ENCODE data around the gene LMNTD1.

Gene LMNTD1

DNA sequence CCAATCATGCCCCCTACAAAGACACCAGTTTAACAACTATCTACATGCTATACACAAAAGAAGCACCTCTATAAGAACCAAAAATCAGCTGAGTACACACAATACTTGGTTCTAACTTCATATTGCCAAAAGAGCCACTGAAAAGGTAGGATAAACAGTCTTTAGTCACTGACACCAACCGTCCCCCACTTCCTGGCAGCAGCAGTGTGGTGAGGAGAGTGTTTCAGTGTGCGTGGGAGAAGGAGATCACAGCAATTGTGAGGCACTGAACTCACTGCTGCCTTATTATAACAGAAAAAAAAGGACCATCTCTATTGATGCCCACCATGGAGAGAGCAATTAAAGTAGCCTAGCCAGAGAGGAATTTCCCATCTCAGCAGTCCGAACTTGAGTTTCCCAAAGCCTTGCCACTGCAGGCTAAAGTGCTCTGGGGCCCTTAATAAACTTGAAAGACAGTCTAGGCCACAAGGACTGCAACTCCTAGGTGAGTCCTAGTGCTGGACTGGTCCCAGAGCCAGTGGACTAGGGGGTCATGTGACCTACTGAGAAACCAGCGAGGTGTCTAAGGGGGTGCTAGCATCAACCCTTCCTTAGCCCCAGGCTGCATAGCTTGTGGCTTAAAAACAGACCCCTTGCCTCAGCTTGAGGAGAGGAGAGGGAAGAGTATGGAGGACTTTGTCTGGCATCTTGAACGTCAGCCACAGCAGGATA, 37.1 kb upstream of the LMNTD1 start:
- 45% methylated on average over 3 of the region's 5 CpGs for WGBS (ENCODE audit: insufficient coverage)
- POLR2A ChIA-PET: no interaction called here
- CTCF ChIA-PET: interaction anchor here (0.8 to 1.5 kb wide), 2 partner anchors 348 to 426 kb away, joined by 3 read pairs; no protein-coding TSS in a partner anchor

DNA sequence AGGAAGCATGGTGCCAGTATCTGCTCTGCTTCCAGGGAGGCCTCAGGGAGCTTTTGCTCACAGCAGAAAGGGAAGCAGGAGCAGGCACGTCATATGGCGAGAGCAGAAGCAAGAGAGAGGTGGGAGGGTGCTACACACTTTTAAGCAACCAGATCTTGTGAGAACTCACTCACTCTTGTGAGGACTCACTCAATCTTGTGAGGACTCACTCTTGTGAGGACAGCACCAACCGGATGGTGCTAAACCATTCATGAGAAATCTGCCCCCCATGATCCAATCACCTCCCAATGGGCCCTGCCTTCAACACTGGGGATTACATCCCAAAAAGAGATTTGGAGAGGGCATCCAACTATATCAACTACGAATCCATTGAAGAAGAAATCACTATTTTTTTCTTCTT, 34.3 kb upstream of the LMNTD1 start:
- ChIA-PET POLR2A (no interaction called here), CTCF (no interaction called here)
- no peaks in the 10 kb centered on the region for H3K36me3 ChIP-seq (ENCODE audit: control insufficient read depth in 4 of 4, insufficient read depth in 4 of 4, low read length in 3 of 4)

More for the DNA sequence above, 37.1 kb upstream of the LMNTD1 start:
- peaks cover 0 to 20% (median 15%) of the 10 kb centered on the region in 4 experiments for H3K4me1 ChIP-seq (ENCODE audit: control extremely low read depth in 1 of 4, control insufficient read depth in 4 of 4, insufficient read depth in 4 of 4, low read length in 3 of 4)
- no peak overlapping the region for H3K27ac ChIP-seq (ENCODE audit: insufficient read depth in 1 of 2, low read depth in 1 of 2, low read length in 2 of 2, poor library complexity in 1 of 2, severe bottlenecking in 2 of 2)
- H3K9me3 ChIP-seq (ENCODE audit: control extremely low read depth in 1 of 5, control insufficient read depth in 4 of 5, insufficient read depth in 2 of 5, low read depth in 1 of 5, low read length in 4 of 5): peaks cover 0 to 16% (median 6%) of the 10 kb centered on the region in 5 experiments
- DNase-seq: peak in 2 of 3 donors; percentile 53 to 63
- H3K36me3 ChIP-seq (ENCODE audit: control insufficient read depth in 4 of 4, insufficient read depth in 4 of 4, low read length in 3 of 4): no peaks in the 10 kb centered on the region
- no peaks in the 10 kb centered on the region for H3K27me3 ChIP-seq (replicated peaks in 2 of 5; ENCODE audit: control insufficient read depth in 4 of 5, insufficient read depth in 5 of 5, low read length in 4 of 5)
- peak overlapping the region in 1 of 7 experiments; percentile 42 for H3K4me3 ChIP-seq (ENCODE audit: control insufficient read depth in 1 of 7, extremely low read depth in 1 of 7, insufficient read depth in 4 of 7, low read depth in 2 of 7, low read length in 6 of 7)

DNA sequence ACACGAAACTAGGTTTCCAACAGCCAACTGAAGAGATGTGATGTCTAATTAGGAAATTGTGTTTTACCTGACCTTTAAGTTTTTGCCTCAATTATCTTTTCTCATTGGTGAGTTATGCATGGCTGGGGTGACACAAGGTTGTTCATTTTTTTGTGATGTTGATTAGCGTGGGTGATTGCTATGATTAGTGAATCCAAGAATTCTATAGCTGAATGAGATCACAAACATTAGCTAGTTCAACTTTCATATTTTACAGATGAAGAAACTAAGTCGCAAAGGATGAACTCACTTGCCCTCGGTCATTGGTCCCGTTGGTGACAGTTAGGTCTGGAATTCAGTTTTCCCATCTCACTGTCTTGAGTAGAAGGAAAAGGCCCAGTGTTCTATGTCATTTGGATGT, 32.6 kb upstream of the LMNTD1 start:
- no peak overlapping the region for H3K4me3 ChIP-seq (ENCODE audit: control insufficient read depth in 1 of 7, extremely low read depth in 1 of 7, insufficient read depth in 4 of 7, low read depth in 2 of 7, low read length in 6 of 7)
- no peak overlapping the region for H3K27ac ChIP-seq (ENCODE audit: insufficient read depth in 1 of 2, low read depth in 1 of 2, low read length in 2 of 2, poor library complexity in 1 of 2, severe bottlenecking in 2 of 2)
- ChIA-PET POLR2A (no interaction called here), CTCF (no interaction called here)
- 100% methylated on average over 3 of the region's 5 CpGs for WGBS (ENCODE audit: insufficient coverage)
- no peak for DNase-seq
- no peaks in the 10 kb centered on the region for H3K36me3 ChIP-seq (ENCODE audit: control insufficient read depth in 4 of 4, insufficient read depth in 4 of 4, low read length in 3 of 4)
- H3K9me3 ChIP-seq (ENCODE audit: control extremely low read depth in 1 of 5, control insufficient read depth in 4 of 5, insufficient read depth in 2 of 5, low read depth in 1 of 5, low read length in 4 of 5): peaks cover 0 to 12% (median 6%) of the 10 kb centered on the region in 5 experiments
- peaks cover 0 to 10% (median 9%) of the 10 kb centered on the region in 4 experiments for H3K4me1 ChIP-seq (ENCODE audit: control extremely low read depth in 1 of 4, control insufficient read depth in 4 of 4, insufficient read depth in 4 of 4, low read length in 3 of 4)
- H3K27me3 ChIP-seq (replicated peaks in 2 of 5; ENCODE audit: control insufficient read depth in 4 of 5, insufficient read depth in 5 of 5, low read length in 4 of 5): no peaks in the 10 kb centered on the region

More for the DNA sequence above, 34.3 kb upstream of the LMNTD1 start:
- H3K4me1 ChIP-seq (ENCODE audit: control extremely low read depth in 1 of 4, control insufficient read depth in 4 of 4, insufficient read depth in 4 of 4, low read length in 3 of 4): peaks cover 0 to 20% (median 15%) of the 10 kb centered on the region in 4 experiments
- no peak for DNase-seq
- H3K4me3 ChIP-seq (ENCODE audit: control insufficient read depth in 1 of 7, extremely low read depth in 1 of 7, insufficient read depth in 4 of 7, low read depth in 2 of 7, low read length in 6 of 7): no peak overlapping the region
- WGBS (ENCODE audit: insufficient coverage): 100% methylated on average over 1 of the region's 4 CpGs
- no peaks in the 10 kb centered on the region for H3K27me3 ChIP-seq (replicated peaks in 2 of 5; ENCODE audit: control insufficient read depth in 4 of 5, insufficient read depth in 5 of 5, low read length in 4 of 5)
- H3K9me3 ChIP-seq (ENCODE audit: control extremely low read depth in 1 of 5, control insufficient read depth in 4 of 5, insufficient read depth in 2 of 5, low read depth in 1 of 5, low read length in 4 of 5): peaks cover 0 to 12% (median 6%) of the 10 kb centered on the region in 5 experiments
- no peak overlapping the region for H3K27ac ChIP-seq (ENCODE audit: insufficient read depth in 1 of 2, low read depth in 1 of 2, low read length in 2 of 2, poor library complexity in 1 of 2, severe bottlenecking in 2 of 2)

DNA sequence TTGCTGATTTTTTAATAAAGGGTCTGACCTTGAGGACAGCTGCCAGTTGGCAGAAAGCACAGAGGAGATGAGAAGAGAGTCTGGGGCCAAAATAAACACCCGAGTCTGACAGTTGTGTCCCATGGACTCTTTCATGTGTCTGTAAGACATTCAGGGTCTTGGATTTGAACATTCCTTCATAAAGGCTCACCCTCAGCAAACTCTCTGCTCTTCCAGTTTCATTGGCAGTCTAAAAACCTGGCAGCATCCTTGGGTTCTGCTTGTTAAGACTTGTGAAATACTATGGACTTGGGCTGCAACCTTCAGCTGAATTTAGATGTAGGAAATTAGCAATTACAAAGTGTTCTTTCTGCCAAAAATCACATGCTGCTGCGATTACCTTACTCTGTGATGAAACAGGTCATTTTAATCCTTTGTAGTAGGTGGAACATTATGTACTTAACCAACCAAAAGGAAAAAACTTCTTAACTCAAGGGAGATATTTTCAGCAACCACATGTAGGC, 32.0 kb upstream of the LMNTD1 start:
- DNase-seq: no peak
- Histone ChIP-seq H3K4me1 (ENCODE audit: control extremely low read depth in 1 of 4, control insufficient read depth in 4 of 4, insufficient read depth in 4 of 4, low read length in 3 of 4) (peaks cover 0 to 5% (median 3%) of the 10 kb centered on the region in 4 experiments), H3K27ac (ENCODE audit: insufficient read depth in 1 of 2, low read depth in 1 of 2, low read length in 2 of 2, poor library complexity in 1 of 2, severe bottlenecking in 2 of 2) (no peak overlapping the region), H3K27me3 (replicated peaks in 2 of 5; ENCODE audit: control insufficient read depth in 4 of 5, insufficient read depth in 5 of 5, low read length in 4 of 5) (no peaks in the 10 kb centered on the region), H3K9me3 (ENCODE audit: control extremely low read depth in 1 of 5, control insufficient read depth in 4 of 5, insufficient read depth in 2 of 5, low read depth in 1 of 5, low read length in 4 of 5) (peaks cover 0 to 12% (median 6%) of the 10 kb centered on the region in 5 experiments), H3K4me3 (ENCODE audit: control insufficient read depth in 1 of 7, extremely low read depth in 1 of 7, insufficient read depth in 4 of 7, low read depth in 2 of 7, low read length in 6 of 7) (no peak overlapping the region), H3K36me3 (ENCODE audit: control insufficient read depth in 4 of 4, insufficient read depth in 4 of 4, low read length in 3 of 4) (no peaks in the 10 kb centered on the region)
- CTCF ChIA-PET: interaction anchor here (1.2 kb wide), 2 partner anchors 8 to 148 kb away, joined by 3 read pairs; no protein-coding TSS in a partner anchor
- WGBS (ENCODE audit: insufficient coverage): 100% methylated on average over 1 of the region's 2 CpGs
- POLR2A ChIA-PET: no interaction called here

DNA sequence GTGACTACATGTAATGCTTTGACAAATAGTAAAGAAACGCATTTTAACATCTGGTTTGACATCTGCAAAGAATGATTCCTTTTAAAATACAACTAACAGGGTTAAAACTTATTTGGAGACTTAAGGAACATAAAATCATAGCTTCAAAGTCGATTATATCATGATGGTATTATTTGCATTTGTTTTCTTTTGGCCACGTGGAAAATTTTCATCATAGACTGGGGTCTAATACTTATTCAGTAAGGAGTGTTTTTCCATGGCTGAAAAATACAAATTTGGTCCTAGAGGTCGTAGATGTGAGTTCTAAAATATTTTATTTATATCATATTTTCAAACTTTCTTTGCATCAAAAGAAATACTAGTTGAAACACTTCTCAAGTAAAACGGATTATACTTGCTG, 31.5 kb upstream of the LMNTD1 start:
- POLR2A ChIA-PET: no interaction called here
- CTCF ChIA-PET: interaction anchor here (1.0 to 1.2 kb wide), 3 partner anchors 8 to 454 kb away, joined by 3 read pairs; no protein-coding TSS in a partner anchor
- Histone ChIP-seq H3K9me3 (ENCODE audit: control extremely low read depth in 1 of 5, control insufficient read depth in 4 of 5, insufficient read depth in 2 of 5, low read depth in 1 of 5, low read length in 4 of 5) (peaks cover 0 to 12% (median 6%) of the 10 kb centered on the region in 5 experiments), H3K4me1 (ENCODE audit: control extremely low read depth in 1 of 4, control insufficient read depth in 4 of 4, insufficient read depth in 4 of 4, low read length in 3 of 4) (peaks cover 0 to under 1% (median 0%) of the 10 kb centered on the region in 4 experiments), H3K36me3 (ENCODE audit: control insufficient read depth in 4 of 4, insufficient read depth in 4 of 4, low read length in 3 of 4) (no peaks in the 10 kb centered on the region), H3K27ac (ENCODE audit: insufficient read depth in 1 of 2, low read depth in 1 of 2, low read length in 2 of 2, poor library complexity in 1 of 2, severe bottlenecking in 2 of 2) (no peak overlapping the region), H3K27me3 (replicated peaks in 2 of 5; ENCODE audit: control insufficient read depth in 4 of 5, insufficient read depth in 5 of 5, low read length in 4 of 5) (no peaks in the 10 kb centered on the region), H3K4me3 (ENCODE audit: control insufficient read depth in 1 of 7, extremely low read depth in 1 of 7, insufficient read depth in 4 of 7, low read depth in 2 of 7, low read length in 6 of 7) (no peak overlapping the region)
- no CpG with 5 or more reads among the region's 5 CpGs for WGBS (ENCODE audit: insufficient coverage)
- no peak for DNase-seq

DNA sequence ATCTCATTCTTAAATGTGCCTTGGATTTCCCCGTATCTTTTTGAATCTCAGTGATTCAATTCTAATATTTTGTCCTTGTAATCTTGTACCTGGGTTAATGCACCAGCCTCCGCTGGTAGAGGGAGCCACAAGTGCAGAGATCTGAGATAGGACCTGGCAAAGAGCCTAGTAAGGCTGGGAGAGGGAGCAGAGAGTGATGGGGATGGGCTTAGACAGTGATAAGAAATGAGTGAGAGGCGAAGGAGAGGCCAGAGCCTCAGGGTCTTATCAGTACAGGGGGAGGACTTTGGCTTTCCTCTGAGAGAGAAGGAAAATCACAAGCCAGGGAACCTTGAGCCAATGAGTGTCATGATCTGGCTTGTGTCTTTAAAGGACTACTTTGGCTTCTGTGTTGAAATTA, 30.5 kb upstream of the LMNTD1 start:
- H3K4me3 ChIP-seq (ENCODE audit: control insufficient read depth in 1 of 7, extremely low read depth in 1 of 7, insufficient read depth in 4 of 7, low read depth in 2 of 7, low read length in 6 of 7): no peak overlapping the region
- peaks cover 0 to 12% (median 6%) of the 10 kb centered on the region in 5 experiments for H3K9me3 ChIP-seq (ENCODE audit: control extremely low read depth in 1 of 5, control insufficient read depth in 4 of 5, insufficient read depth in 2 of 5, low read depth in 1 of 5, low read length in 4 of 5)
- no peak overlapping the region for H3K27ac ChIP-seq (ENCODE audit: insufficient read depth in 1 of 2, low read depth in 1 of 2, low read length in 2 of 2, poor library complexity in 1 of 2, severe bottlenecking in 2 of 2)
- ChIA-PET POLR2A (no interaction called here), CTCF (interaction anchor here (0.6 to 1.0 kb wide), 2 partner anchors 33 to 455 kb away, joined by 3 read pairs; no protein-coding TSS in a partner anchor)
- H3K4me1 ChIP-seq (ENCODE audit: control extremely low read depth in 1 of 4, control insufficient read depth in 4 of 4, insufficient read depth in 4 of 4, low read length in 3 of 4): no peaks in the 10 kb centered on the region
- DNase-seq: peak; percentile 35 to 47 (median 45)
- H3K27me3 ChIP-seq (replicated peaks in 2 of 5; ENCODE audit: control insufficient read depth in 4 of 5, insufficient read depth in 5 of 5, low read length in 4 of 5): no peaks in the 10 kb centered on the region
- 28% methylated on average over 2 of the region's 3 CpGs for WGBS (ENCODE audit: insufficient coverage)
- no peaks in the 10 kb centered on the region for H3K36me3 ChIP-seq (ENCODE audit: control insufficient read depth in 4 of 4, insufficient read depth in 4 of 4, low read length in 3 of 4)

DNA sequence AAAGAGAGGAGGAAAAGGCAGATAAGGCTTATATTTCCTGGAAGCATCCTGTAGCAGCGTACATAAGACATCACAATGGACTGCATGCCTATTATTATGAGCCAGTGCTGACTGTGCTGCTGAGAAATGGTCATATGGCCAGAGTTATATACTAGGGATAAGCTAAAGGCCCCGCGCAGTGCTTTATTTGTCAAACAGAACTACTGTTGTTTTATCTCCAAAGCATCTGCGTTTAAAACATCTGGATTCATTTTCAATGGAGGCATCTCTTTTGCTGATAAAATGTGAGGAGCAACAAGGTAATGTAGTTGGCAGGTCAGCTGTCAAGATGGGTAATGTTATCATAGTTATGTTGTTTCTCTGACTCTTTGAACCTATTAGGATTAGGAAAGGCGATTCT, 28.0 kb upstream of the LMNTD1 start:
- Histone ChIP-seq H3K27me3 (replicated peaks in 2 of 5; ENCODE audit: control insufficient read depth in 4 of 5, insufficient read depth in 5 of 5, low read length in 4 of 5) (no peaks in the 10 kb centered on the region), H3K27ac (ENCODE audit: insufficient read depth in 1 of 2, low read depth in 1 of 2, low read length in 2 of 2, poor library complexity in 1 of 2, severe bottlenecking in 2 of 2) (no peak overlapping the region), H3K36me3 (ENCODE audit: control insufficient read depth in 4 of 4, insufficient read depth in 4 of 4, low read length in 3 of 4) (no peaks in the 10 kb centered on the region), H3K9me3 (ENCODE audit: control extremely low read depth in 1 of 5, control insufficient read depth in 4 of 5, insufficient read depth in 2 of 5, low read depth in 1 of 5, low read length in 4 of 5) (no peaks in the 10 kb centered on the region), H3K4me3 (ENCODE audit: control insufficient read depth in 1 of 7, extremely low read depth in 1 of 7, insufficient read depth in 4 of 7, low read depth in 2 of 7, low read length in 6 of 7) (no peak overlapping the region), H3K4me1 (ENCODE audit: control extremely low read depth in 1 of 4, control insufficient read depth in 4 of 4, insufficient read depth in 4 of 4, low read length in 3 of 4) (no peaks in the 10 kb centered on the region)
- WGBS (ENCODE audit: insufficient coverage): 89% methylated on average over 3 of the region's 5 CpGs
- POLR2A ChIA-PET: no interaction called here
- CTCF ChIA-PET: interaction anchor here (1.1 kb wide), 1 partner anchor 379 kb away, joined by 3 read pairs; no protein-coding TSS in a partner anchor
- no peak for DNase-seq
